OCI-LY3 (cell line): ENCODE results near the gene PARD3.

ENCODE experiments used
- EZH2phosphoT487 ChIP-seq: fragments of 200-600 bp; shearing (Covaris generic); IDR thresholded peaks from 2 replicates; pipeline ENCODE4 v1.6.1; 2018; ENCODE audit warnings: antibody characterized with exemption, mixed run types, low read depth
- TF ChIP-seq, protein P1 (sequence below): fragments of 200-600, 300-600 bp; sonication (generic); IDR thresholded peaks from 2 replicates; pipeline ENCODE4 v1.5.1; 2014; ENCODE audit warnings: antibody characterized with exemption, low read length, low read depth

DNA sequence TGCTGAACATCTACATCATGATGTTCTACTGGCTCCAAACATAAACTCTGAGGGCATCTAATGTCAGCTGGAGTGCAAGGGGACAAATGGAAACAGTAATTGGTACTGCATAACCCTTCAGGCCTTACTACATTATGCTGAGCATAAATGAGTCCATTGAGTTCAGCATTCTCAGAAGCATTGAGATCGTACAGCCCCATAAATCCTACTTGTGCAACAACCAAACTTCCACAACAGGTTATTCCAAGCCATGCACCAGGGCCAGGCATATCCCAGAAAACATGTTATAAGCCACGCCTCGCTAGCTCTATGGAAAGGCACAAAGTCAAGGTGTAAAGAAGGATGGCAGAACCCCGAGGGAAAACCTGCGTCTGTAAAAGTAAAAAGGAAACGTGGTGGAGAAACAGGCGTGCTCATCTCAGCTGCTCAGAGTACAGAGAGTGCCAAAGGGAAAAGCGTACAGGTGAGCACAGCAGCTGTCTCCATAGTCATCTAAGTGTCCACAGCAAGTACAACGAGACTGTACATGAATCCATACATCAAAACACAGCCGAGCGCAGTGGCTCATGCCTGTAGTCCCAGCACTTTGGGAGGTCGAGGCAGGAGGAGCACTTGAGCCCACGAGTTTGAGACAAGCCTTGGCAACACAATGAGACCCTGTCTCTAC is 124.6 kb downstream of the PARD3 start:
- TF ChIP-seq, protein P1, sequence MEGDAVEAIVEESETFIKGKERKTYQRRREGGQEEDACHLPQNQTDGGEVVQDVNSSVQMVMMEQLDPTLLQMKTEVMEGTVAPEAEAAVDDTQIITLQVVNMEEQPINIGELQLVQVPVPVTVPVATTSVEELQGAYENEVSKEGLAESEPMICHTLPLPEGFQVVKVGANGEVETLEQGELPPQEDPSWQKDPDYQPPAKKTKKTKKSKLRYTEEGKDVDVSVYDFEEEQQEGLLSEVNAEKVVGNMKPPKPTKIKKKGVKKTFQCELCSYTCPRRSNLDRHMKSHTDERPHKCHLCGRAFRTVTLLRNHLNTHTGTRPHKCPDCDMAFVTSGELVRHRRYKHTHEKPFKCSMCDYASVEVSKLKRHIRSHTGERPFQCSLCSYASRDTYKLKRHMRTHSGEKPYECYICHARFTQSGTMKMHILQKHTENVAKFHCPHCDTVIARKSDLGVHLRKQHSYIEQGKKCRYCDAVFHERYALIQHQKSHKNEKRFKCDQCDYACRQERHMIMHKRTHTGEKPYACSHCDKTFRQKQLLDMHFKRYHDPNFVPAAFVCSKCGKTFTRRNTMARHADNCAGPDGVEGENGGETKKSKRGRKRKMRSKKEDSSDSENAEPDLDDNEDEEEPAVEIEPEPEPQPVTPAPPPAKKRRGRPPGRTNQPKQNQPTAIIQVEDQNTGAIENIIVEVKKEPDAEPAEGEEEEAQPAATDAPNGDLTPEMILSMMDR, result no peak
- no peak for TF ChIP-seq EZH2phosphoT487
